HG03469 (cell line): ENCODE data around the gene BANK1.

Experiments
- ATAC-seq: cut with Tn5 transposase; IDR thresholded peaks from one replicate; pipeline ENCODE4 v1.9.1; 2021; ENCODE audit warnings: mild to moderate bottlenecking, moderate library complexity, moderate number of reproducible peaks; ENCODE audit not compliant: unreplicated experiment

BANK1 gene

GRCh38 chr4:102105983-102106382 is 315.5 kb downstream of the BANK1 start:
- no peak for ATAC-seq

- no peak for ATAC-seq
These were observed 323.6 kb downstream of the BANK1 start for GRCh38 chr4:102114118-102114630.

- no peak for ATAC-seq
These were observed 325.6 kb downstream of the BANK1 start for GRCh38 chr4:102116121-102116520.

DNA sequence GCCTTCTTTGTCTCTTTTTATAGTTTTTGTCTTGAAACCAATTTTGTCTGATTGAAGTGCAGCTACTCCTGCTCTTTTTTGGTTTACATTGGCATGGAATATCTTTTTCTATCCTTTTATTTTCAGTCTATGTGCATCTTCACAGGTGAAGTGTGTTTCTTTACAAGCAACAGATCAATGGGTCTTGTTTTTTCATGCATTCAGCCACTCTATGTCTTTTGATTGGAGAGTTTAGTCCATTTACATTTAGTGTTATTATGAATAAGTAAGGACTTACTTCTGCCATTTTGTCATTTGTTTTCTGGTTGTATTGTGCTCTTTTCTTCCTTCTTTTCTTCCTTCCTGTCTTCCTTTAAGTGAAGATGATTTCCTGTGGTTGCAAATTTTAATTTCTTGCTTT is 330.3 kb downstream of the BANK1 start:
- ATAC-seq = no peak
